ENCODE measurements around the gene FGFBP2.

FGFBP2 gene, protein sequence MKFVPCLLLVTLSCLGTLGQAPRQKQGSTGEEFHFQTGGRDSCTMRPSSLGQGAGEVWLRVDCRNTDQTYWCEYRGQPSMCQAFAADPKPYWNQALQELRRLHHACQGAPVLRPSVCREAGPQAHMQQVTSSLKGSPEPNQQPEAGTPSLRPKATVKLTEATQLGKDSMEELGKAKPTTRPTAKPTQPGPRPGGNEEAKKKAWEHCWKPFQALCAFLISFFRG

DNA sequence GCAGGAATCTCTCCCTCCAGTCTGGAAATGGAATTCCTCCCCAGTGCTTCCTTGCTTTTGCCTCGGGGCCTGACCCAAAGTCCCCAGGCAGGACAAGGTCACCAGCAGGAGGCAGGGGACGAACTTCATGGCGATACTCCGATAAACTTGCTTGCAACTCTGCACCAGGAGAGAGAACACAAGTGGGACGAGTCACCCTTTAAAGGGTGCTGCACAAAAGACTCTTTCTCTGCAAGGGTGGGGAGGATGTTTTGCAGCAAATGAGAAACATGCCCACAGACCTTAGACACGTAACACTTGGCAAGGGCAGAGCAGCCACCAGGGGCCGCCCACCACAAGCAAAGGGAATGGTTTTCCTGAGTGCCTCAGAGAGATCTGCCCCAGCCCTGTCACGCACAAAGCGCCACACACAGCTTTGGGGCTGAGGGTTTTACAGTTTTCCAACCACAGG, at the start of gene FGFBP2:
TSS of gene FGFBP2 (minus strand) at position 175 of the 451 bp plus-strand sequence. CDS start at position 129, 46 bp downstream.
- peak; percentile 63 for DNase-seq (ENCODE audit: low read depth)

DNA sequence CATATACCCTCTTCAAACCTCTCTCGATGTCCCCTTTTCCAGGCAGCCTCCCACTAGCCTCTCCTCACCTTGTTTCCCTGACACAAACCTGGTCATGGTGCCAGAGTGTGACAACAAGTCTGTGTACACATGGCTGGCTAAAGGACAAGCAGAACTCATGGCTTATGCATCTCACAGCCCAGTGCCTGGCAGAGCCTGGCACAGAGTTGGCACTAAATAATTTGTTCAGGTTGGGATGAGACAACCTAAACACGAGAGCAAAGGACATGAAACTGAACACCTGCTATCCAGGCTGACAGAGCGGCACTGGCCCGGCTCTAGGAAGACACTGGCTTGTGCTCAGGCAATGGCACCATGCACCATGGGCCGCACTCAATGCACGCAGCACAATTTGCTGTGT, 48.2 kb upstream of the FGFBP2 start:
- no peak for DNase-seq (ENCODE audit: low read depth)

DNA sequence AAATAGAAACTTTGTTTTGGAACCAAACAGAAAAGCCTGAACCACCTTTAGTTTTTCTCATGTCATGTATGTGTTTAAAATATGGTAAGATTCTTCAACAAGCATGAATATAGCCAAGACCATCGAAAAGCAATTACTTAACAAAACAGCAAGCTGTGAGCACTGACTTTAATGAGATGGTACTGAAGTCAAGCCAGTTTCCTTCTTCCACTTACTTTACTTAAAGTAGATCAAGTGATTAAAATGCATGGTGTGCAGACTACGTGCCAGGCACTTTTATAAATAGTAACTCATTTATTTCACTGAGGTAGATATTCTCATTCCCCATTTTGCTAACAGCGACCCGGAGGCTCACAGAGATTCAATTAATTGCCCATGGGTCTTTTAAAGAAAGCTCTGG, 46.2 kb upstream of the FGFBP2 start:
- DNase-seq (ENCODE audit: low read depth) = no peak

DNA sequence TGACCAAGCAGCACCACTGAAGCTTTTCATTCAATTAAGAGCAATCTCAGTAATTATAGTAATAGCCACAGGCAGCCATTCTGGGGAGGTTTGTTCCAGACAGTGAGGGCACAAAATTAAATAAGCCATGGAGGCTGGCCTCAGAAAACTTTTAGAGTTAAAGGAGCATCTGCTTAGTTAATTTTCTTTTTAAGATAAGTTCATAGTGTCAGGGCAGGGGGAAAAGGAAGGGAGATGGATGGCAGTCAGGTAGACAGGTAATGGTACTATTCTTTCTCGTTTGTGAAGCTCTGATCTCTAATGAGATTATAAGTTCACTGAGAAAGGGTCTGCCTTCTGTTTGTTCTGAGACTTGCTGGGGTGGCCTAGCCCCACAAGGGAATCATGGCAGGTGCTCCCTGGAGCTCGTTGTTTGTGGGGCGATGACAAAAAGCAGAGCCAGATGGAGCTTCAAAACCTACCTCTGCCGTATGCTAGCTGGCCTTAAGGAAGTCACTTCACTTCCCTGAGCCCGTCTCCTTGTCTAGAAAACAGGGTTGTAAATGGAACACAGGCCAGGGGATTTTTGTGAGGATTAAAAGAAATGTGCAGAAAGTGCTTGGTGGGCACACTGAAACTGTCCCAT, 44.6 kb upstream of the FGFBP2 start:
- no peak for DNase-seq (ENCODE audit: low read depth)

DNA sequence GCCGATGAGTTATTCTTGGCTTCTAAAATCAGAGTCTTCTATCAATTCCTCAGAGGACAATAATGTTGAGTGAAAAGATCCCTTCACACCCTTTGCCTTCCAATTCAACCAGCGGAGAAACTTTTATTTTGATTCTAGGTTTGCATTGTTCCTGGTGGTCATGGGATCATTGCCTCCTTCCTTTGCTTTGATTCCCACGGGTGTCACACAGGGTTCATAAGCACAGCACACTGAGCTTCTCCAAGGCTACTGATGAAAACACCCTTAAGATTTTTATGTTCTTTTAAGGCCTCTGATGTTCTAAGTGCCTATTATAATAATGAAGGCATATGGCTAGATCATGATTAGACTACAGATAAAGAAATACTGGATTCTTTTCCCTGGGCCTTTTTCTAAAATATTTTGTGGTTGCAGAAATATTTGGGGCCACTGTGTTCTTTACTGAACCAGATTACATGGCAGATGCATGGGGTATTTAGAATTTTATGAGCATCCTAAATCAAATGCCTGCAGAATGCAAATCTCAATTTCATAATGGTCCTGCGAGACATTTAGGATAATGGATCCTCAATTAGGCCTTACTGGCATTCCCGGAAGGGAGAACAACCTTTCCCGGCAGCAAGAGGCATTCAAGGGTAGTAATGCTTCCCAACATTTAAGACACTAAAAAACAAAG, 43.9 kb upstream of the FGFBP2 start:
- DNase-seq (ENCODE audit: low read depth) = peak; percentile 34

GRCh38 chr4:16005676-16006075, 42.7 kb upstream of the FGFBP2 start:
- no peak for DNase-seq (ENCODE audit: low read depth)

GRCh38 chr4:16001484-16001858, 38.5 kb upstream of the FGFBP2 start:
- peak; percentile 74 for DNase-seq (ENCODE audit: low read depth)

GRCh38 chr4:16000708-16001483, 37.9 kb upstream of the FGFBP2 start:
- DNase-seq (ENCODE audit: low read depth) = no peak

DNA sequence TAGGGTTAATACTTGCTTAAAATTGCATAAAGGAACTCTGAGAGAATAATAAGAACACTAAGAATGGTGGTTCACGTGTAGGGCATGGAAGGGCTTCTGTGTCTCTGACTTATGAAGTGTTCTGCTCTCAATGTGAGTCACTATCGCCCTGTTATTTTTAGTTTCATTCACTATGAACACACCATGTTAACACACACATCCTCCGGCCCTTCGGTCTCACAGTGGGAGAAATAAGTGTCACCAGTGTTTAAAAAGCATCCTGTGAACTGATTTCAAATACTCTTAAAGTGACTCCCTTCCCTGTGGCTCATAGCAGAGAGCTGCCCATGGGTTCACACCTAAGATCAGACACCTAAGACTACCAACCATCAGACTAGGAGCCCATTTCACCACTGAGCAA, 33.8 kb upstream of the FGFBP2 start:
- DNase-seq (ENCODE audit: low read depth) = peak; percentile 15

GRCh38 chr4:15995826-15996225, 32.9 kb upstream of the FGFBP2 start:
- DNase-seq (ENCODE audit: low read depth) = no peak

DNA sequence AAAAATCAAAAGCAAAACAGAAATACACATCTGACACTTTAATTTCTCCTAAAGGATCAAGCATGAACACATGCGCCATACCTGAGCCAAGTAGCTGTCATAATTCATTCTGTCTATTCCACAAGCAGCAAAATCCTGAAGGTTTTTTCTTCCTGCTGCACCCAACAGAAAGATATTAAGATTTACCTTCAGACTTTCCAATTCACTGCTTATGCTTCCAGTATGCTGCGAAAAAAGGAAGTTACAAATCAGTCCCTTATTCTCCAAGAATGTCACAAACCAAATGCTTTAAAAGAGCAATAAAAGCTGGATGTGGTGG, 29.2 kb upstream of the FGFBP2 start:
- no peak for DNase-seq (ENCODE audit: low read depth)

DNA sequence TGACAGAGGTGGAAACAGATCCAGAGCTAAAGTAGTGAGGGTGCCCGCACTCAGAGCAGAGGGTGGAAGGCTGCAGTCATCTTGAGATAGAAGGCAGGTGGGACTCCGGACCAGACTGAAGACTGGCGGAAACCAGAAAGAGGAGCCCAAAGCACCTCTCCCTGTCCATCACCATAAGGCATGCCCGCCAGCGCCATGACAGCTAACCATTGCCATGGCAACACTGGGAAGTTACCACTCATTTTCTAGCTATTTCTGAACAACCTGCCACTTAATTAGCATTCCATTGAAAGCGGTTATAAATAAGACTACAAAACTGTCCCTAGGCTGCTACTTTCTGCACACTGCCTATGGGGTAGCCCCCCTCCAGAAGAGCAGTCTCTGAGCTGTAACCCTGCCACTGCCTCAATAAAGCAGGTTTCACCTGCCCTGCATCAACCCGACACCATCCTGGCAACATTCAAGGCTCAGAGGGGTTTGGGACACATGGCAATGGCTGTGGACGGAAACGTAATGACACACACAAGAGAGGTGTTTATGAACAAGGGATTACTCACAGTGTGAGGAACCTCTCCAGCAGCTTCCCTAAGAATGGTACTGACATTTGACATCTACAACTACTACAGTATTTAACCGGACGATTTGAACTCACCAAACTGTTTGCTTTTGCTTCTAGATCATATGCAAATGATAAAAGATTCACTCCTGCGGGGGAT, 27.8 kb upstream of the FGFBP2 start:
- DNase-seq (ENCODE audit: low read depth) = no peak

DNA sequence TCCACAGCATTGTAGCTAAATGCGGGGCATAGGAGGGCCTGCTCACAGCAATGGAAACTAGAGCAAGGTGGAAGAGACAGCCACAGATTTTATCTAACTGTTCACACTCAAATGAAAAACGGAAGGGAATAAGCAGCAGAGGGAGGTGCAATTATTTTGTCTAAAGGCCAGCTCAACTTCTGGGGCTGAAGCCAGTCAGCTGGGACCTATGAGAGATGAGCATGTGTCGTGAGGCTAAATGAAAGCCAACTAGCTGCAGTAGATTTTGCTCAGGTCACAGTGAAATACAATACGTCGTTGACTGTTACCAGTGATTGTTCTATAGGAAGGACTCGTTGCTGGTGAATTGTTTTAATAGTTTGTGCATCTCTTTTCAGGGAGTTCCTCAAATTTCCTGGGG, 26.4 kb upstream of the FGFBP2 start:
- no peak for DNase-seq (ENCODE audit: low read depth)

- DNase-seq (ENCODE audit: low read depth) = no peak
Observed at GRCh38 chr4:15988222-15988621, 25.2 kb upstream of the FGFBP2 start.

GRCh38 chr4:15986907-15987306, 23.9 kb upstream of the FGFBP2 start:
- DNase-seq (ENCODE audit: low read depth) = no peak

DNA sequence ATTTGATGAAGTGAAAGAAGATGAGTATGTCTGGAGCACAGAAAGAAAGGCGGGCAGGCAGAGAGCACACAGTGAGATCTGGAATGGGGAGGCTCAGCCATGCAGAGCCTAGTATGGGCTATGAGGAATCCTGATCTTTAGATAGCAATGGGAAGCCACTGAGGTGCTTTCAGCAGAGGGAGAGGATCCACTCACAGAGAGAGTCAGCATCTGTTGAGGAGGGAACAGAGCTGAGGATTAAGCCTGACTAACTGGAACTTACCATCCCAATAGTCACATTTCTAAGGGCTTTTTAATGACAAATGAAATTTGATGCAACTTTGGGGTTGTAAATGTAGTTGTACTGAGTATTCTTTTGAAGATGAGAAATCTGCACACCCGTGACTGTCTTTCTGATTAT, 20.6 kb upstream of the FGFBP2 start:
- DNase-seq (ENCODE audit: low read depth) = no peak

DNA sequence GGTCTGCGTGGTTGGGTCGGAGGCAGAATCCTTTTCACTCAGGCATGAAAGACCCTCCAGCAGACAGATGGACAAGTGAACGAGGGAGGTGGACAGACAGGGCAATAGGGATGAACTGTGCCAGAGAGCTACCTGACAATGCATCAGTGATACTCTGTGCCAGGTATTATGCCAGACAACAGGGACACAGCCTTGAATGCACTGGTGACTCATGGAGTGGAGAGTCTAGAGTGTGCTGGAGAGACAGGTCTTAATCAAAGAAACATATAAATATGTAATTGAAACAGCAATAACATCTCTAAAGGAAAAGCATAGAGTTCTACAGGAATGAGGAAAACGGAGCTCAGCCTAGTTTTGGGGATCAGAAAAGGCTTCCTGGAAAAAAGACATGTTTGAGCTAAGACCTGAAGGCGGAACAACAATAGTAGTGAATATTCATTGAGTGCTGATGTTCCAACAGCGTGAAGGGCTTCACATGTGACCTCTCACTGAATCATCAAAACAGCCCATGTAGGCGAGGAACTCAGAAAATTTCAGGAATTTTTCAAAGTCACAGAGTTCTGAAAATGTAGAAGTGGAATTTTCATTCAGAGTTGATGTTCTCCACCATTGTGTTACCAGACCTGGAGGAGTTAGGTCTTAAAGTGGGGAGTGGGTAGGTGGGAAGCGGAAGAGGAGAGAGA, 20.0 kb upstream of the FGFBP2 start:
- DNase-seq (ENCODE audit: low read depth) = peak; percentile 21

- peak; percentile 8 for DNase-seq (ENCODE audit: low read depth)
Observed at GRCh38 chr4:15976456-15977447, 13.8 kb upstream of the FGFBP2 start.

GRCh38 chr4:15971068-15971801, 8.3 kb upstream of the FGFBP2 start:
- DNase-seq (ENCODE audit: low read depth) = no peak

Measured in EH (cell line).